GM12865 (cell line): Measurements from ENCODE around the gene STPG2.

Source experiments
- DNase-seq: peaks from one replicate; pipeline ENCODE4 v3.0.0; 2010; ENCODE audit warnings: low read depth
- H3K4me3 ChIP-seq: 2 replicates; pipeline ENCODE4 v1.5.1; 2011; ENCODE audit warnings: mild to moderate bottlenecking, low read depth, low read length, control low read depth
- TF ChIP-seq, protein P1 (sequence below): IDR thresholded peaks from 2 replicates; pipeline ENCODE4 v1.5.1; 2011; ENCODE audit warnings: low read length, control low read depth, low read depth, inconsistent platforms; ENCODE audit not compliant: insufficient read depth; ENCODE audit errors: missing control alignments

The STPG2 gene

GRCh38 chr4:98098764-98099163 is 44.5 kb downstream of the STPG2 start:
- TF ChIP-seq, protein P1, sequence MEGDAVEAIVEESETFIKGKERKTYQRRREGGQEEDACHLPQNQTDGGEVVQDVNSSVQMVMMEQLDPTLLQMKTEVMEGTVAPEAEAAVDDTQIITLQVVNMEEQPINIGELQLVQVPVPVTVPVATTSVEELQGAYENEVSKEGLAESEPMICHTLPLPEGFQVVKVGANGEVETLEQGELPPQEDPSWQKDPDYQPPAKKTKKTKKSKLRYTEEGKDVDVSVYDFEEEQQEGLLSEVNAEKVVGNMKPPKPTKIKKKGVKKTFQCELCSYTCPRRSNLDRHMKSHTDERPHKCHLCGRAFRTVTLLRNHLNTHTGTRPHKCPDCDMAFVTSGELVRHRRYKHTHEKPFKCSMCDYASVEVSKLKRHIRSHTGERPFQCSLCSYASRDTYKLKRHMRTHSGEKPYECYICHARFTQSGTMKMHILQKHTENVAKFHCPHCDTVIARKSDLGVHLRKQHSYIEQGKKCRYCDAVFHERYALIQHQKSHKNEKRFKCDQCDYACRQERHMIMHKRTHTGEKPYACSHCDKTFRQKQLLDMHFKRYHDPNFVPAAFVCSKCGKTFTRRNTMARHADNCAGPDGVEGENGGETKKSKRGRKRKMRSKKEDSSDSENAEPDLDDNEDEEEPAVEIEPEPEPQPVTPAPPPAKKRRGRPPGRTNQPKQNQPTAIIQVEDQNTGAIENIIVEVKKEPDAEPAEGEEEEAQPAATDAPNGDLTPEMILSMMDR, result no peak
- DNase-seq, result no peak
- no peak overlapping the region for H3K4me3 ChIP-seq

DNA sequence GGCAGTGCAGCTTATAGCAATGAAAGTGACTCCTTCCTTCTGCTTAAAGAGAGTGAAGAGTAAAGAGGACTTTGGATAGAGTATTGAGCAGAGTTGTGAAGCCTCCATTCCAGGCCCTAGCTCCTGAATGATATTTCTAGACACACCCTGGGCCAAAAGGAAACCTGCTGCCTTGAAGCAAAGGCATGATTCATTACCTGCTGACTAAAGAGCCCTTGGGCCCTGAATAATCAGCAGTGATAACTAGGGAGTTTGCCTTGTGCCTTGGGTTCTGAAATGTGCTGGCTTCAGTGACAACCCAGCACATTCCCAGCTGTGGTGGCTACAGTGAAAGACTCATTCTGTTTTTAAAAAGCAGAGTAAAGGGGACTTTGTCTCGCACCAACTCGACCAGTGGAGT is 49.2 kb downstream of the STPG2 start:
- no peak for DNase-seq
- TF ChIP-seq, protein P1, result no peak
- H3K4me3 ChIP-seq, result no peak overlapping the region

DNA sequence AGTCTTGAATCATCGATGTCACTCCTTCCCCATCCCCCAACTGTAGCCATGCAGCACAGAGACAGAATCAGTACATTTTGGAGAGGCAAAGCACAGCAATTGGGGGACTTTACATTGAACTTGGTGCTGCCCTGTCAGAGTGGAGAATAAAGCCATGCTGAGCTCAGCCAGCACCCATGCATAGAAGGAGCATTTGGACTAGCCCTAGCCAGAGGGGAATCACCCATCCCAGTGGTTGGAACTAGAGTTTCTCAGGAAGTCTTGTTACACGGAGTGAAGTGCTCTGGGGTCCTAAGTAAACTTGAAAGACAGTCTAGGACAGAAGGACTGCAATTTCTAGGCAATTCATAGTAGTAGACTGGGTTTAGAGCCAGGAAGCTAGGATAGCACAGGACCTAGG is 49.6 kb downstream of the STPG2 start:
- DNase-seq, result no peak
- TF ChIP-seq, protein P1, result no peak
- H3K4me3 ChIP-seq, result no peak overlapping the region

GRCh38 chr4:98092833-98093439 is 50.3 kb downstream of the STPG2 start:
- TF ChIP-seq, protein P1, result peak; percentile 28
- DNase-seq, result peak; percentile 20
- no peak overlapping the region for H3K4me3 ChIP-seq

DNA sequence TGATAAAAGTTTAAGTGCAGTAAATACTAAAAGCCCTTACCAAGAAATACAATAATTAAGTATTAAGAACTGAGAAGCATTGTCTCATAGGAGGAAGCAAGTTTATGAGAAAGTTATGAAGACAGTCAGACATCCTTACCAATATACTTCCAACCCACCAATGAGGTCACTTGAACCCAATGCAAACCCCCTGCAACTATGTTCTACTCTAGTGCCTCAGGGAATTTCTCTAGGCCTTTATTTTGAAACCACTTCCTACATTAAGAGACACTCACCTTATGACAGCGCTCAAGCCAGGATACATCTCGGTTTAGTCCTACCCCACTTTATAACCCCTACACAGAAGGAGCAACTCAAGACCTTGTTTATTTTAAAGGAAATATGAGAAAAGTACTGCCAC is 61.3 kb downstream of the STPG2 start:
- TF ChIP-seq, protein P1, result no peak
- no peak for DNase-seq

GRCh38 chr4:98068495-98068894 is 74.8 kb downstream of the STPG2 start:
- no peak for DNase-seq
- H3K4me3 ChIP-seq, result no peak overlapping the region
- TF ChIP-seq, protein P1, result no peak

More for the DNA sequence above, 61.3 kb downstream of the STPG2 start:
- H3K4me3 ChIP-seq, result no peak overlapping the region
